ENCODE measurements around the gene CMYA5. TPM values are rescaled to one million over a fixed set of nuclear protein-coding genes. Genes with fewer than 3 reads are reported as not detected.

The CMYA5 gene
- total RNA-seq, 4 donors from 2014 or later = 4.7 to 8.1 (median 6.1) TPM

DNA sequence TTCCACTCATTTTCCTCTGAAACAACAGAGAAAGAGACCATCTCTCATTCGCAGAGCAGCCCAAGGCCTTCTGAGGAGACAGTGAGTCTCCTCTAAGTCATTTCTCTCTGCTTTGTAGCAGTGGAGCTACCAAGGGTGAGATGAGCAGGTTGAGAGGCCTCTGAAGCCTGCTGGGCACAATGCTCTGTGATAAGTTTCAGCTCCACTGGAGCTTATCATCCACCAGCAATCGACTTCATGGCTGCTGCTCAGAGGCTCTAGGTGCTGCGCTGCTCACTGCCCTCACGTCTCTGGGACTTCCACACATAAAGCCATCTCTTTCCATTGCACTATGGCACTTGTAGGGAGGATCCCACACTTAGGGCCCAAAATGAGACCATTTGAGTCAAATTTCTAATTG is 96.3 kb downstream of the CMYA5 start:
- WGBS, 2 donors = 91 to 93% methylated on average over 4 of the region's 4 CpGs
- TF ChIP-seq POLR2A (IDR thresholded peaks at IDR 0.05) = no peak
- TF ChIP-seq, protein P1, sequence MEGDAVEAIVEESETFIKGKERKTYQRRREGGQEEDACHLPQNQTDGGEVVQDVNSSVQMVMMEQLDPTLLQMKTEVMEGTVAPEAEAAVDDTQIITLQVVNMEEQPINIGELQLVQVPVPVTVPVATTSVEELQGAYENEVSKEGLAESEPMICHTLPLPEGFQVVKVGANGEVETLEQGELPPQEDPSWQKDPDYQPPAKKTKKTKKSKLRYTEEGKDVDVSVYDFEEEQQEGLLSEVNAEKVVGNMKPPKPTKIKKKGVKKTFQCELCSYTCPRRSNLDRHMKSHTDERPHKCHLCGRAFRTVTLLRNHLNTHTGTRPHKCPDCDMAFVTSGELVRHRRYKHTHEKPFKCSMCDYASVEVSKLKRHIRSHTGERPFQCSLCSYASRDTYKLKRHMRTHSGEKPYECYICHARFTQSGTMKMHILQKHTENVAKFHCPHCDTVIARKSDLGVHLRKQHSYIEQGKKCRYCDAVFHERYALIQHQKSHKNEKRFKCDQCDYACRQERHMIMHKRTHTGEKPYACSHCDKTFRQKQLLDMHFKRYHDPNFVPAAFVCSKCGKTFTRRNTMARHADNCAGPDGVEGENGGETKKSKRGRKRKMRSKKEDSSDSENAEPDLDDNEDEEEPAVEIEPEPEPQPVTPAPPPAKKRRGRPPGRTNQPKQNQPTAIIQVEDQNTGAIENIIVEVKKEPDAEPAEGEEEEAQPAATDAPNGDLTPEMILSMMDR (IDR thresholded peaks at IDR 0.05) = no peak
- no peak for TF ChIP-seq EP300 (IDR thresholded peaks at IDR 0.05)
- Histone ChIP-seq H3K9me3 (no peaks in the 10 kb centered on the region), H3K27me3 (no peaks in the 10 kb centered on the region), H3K36me3 (peaks cover 0 to 17% (median 0%) of the 10 kb centered on the region in 3 donors), H3K27ac (no peak overlapping the region), H3K4me3 (no peak overlapping the region), H3K4me1 (no peaks in the 10 kb centered on the region)
- no peak for DNase-seq (ENCODE audit: low spot score in 2 of 2)

DNA sequence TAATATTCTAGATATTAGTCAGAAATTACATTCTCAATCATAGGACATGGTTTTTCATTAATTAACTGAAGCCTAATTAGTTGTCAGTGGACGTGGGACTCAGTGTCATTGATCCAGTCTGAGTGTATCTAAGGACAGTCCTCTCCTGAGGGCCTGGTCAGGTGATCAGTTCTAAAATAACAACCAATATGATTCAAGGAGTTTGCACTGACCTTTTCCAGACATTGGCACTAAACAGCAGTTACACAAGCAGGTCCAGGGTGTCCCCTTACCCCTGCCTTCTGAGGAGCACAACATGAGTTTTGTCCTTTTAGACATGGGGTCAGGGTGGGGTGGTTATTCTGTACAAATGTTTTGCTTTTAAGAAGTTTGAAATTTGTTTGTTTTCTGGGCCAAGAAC is 97.8 kb downstream of the CMYA5 start:
- DNase-seq (ENCODE audit: low spot score in 2 of 2) = no peak
- Histone ChIP-seq H3K4me3 (no peak overlapping the region), H3K27ac (no peak overlapping the region), H3K9me3 (no peaks in the 10 kb centered on the region), H3K36me3 (peaks cover 0 to 23% (median 0%) of the 10 kb centered on the region in 3 donors), H3K27me3 (no peaks in the 10 kb centered on the region), H3K4me1 (no peaks in the 10 kb centered on the region)
- no peak for TF ChIP-seq EP300 (IDR thresholded peaks at IDR 0.05)
- no peak for TF ChIP-seq POLR2A (IDR thresholded peaks at IDR 0.05)
- TF ChIP-seq, protein P1 (IDR thresholded peaks at IDR 0.05) = no peak
- WGBS, 2 donors = 88 to 90% methylated on average over 1 of the region's 1 CpG

DNA sequence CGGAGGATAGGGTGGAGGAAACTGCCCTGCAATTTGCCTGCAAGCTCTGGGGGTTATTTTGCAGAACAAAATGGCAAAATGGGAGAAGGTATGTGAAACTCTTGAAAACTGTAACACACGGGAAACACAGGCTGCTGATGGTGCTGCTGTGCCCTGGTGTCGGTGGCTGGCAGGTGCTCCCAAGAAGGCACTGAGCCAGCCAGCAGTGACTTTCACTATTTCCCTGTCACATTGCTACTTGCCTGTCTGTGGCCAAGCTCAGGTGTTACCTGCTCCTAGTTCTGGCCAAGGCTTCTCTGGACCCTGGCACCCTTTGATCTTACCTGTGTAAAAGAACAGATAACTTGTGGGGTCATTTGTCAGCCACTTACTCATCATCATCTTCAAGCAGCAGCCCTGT is 102.2 kb downstream of the CMYA5 start:
- H3K4me3 ChIP-seq = no peak overlapping the region
- no peaks in the 10 kb centered on the region for H3K9me3 ChIP-seq
- DNase-seq (ENCODE audit: low spot score in 2 of 2) = no peak
- no peaks in the 10 kb centered on the region for H3K27me3 ChIP-seq
- H3K36me3 ChIP-seq = peaks cover 0 to 23% (median 0%) of the 10 kb centered on the region in 3 donors
- H3K27ac ChIP-seq = no peak overlapping the region
- TF ChIP-seq, protein P1 (IDR thresholded peaks at IDR 0.05) = no peak
- no peak for TF ChIP-seq POLR2A (IDR thresholded peaks at IDR 0.05)
- TF ChIP-seq EP300 (IDR thresholded peaks at IDR 0.05) = no peak
- WGBS, 2 donors = 84 to 88% methylated on average over 3 of the region's 3 CpGs
- H3K4me1 ChIP-seq = no peaks in the 10 kb centered on the region

DNA sequence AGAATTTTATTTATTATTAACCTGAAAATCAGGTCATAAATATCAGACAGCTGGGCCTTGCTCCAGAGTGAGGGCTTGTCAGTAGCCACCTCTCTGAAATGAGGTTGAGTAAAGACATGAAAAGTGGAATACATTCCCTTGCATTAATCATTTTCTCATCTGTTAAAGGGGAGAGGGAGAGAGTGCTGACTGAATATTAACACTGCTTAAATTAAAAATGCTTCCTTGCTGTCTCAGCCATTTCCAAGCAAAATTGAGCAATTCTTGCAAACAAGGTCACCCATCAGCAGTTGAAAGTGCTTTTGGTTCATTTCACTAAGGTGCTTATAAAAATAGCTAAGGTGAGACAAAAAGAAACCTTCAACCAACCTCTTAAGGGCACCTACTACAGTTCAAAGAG is 102.8 kb downstream of the CMYA5 start:
- H3K27ac ChIP-seq = no peak overlapping the region
- H3K27me3 ChIP-seq = no peaks in the 10 kb centered on the region
- H3K36me3 ChIP-seq = peaks cover 0 to 23% (median 0%) of the 10 kb centered on the region in 3 donors
- no peak overlapping the region for H3K4me3 ChIP-seq
- no peak for TF ChIP-seq POLR2A (IDR thresholded peaks at IDR 0.05)
- TF ChIP-seq, protein P1 (IDR thresholded peaks at IDR 0.05) = no peak
- no peak for TF ChIP-seq EP300 (IDR thresholded peaks at IDR 0.05)
- H3K4me1 ChIP-seq = no peaks in the 10 kb centered on the region
- no peaks in the 10 kb centered on the region for H3K9me3 ChIP-seq
- DNase-seq (ENCODE audit: low spot score in 2 of 2) = no peak

DNA sequence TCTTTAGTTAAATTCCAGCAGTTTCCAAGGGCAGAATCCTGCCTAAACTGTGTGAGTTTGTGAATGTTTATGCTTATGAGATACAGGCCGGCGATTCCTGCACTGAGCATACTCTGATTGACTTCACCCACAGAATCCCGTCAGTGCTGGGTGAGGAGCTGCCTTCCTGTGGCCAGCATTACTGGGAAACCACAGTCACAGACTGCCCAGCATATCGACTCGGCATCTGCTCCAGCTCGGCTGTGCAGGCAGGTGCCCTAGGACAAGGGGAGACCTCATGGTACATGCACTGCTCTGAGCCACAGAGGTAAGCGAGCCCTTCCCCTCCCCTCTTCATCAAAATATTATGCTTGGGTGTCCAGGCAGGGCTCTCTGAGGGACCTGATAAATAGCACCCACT is 103.7 kb downstream of the CMYA5 start:
- Histone ChIP-seq H3K36me3 (peaks cover 0 to 23% (median 0%) of the 10 kb centered on the region in 3 donors), H3K4me1 (no peaks in the 10 kb centered on the region), H3K27me3 (no peaks in the 10 kb centered on the region), H3K27ac (no peak overlapping the region), H3K4me3 (no peak overlapping the region), H3K9me3 (no peaks in the 10 kb centered on the region)
- 84% methylated on average over 7 of the region's 7 CpGs for WGBS, 2 donors
- TF ChIP-seq, protein P1 (IDR thresholded peaks at IDR 0.05) = no peak
- TF ChIP-seq EP300 (IDR thresholded peaks at IDR 0.05) (no peak), POLR2A (IDR thresholded peaks at IDR 0.05) (no peak)
- no peak for DNase-seq (ENCODE audit: low spot score in 2 of 2)

All from tibial nerve (tissue), 4 donors.